ENCODE data around the gene ALDH4A1. TPM values are rescaled to one million over a fixed set of nuclear protein-coding genes. Genes with fewer than 3 reads are reported as not detected.

Gene ALDH4A1
- total and polyA plus RNA-seq, 2 experiments from 2014 or later = 11.3 to 33.8 TPM

- TF ChIP-seq CTCF (conservative IDR thresholded peaks at IDR 0.05; ENCODE audit: low read depth in 2 of 2) (no peak), ZNF114 (CRISPR knock-in tag; IDR thresholded peaks at IDR 0.05) (no peak)
- TF ChIP-seq, protein P1, sequence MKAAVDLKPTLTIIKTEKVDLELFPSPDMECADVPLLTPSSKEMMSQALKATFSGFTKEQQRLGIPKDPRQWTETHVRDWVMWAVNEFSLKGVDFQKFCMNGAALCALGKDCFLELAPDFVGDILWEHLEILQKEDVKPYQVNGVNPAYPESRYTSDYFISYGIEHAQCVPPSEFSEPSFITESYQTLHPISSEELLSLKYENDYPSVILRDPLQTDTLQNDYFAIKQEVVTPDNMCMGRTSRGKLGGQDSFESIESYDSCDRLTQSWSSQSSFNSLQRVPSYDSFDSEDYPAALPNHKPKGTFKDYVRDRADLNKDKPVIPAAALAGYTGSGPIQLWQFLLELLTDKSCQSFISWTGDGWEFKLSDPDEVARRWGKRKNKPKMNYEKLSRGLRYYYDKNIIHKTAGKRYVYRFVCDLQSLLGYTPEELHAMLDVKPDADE (IDR thresholded peaks at IDR 0.05) = no peak
Measured at GRCh38 chr1:18875796-18876128, 26.6 kb downstream of the ALDH4A1 start (continued).

GRCh38 chr1:18875107-18875795 is 27.1 kb downstream of the ALDH4A1 start:
- DNase-seq (ENCODE audit: low spot score) = peak; percentile 91
- H3K4me3 Mint-ChIP-seq = no peak overlapping the region
- Histone ChIP-seq H3K9me2 (ENCODE audit: insufficient read depth) (no peaks in the 10 kb centered on the region), H3K36me3 (ENCODE audit: insufficient read depth) (no peaks in the 10 kb centered on the region), H3K4me3 (no peak overlapping the region), H3F3A (replicated peaks; ENCODE audit: low read depth) (no peaks in the 10 kb centered on the region), H3K4me1 (ENCODE audit: insufficient read depth) (peaks cover 5% of the 10 kb centered on the region; the same call in 1 of the 2 replicates), H3K27ac (ENCODE audit: low read depth) (no peak overlapping the region), H3K4me2 (no peak overlapping the region), H2AFZ (no peak overlapping the region), H3K79me2 (replicated peaks; ENCODE audit: insufficient read depth) (no peaks in the 10 kb centered on the region), H3K27me3 (ENCODE audit: insufficient read depth) (no peaks in the 10 kb centered on the region), H4K20me1 (replicated peaks; ENCODE audit: insufficient read depth) (no peaks in the 10 kb centered on the region; the same call in 1 of the 2 replicates)
- no peaks in the 10 kb centered on the region; the same call in 2 of the 3 replicates for H3K36me3 Mint-ChIP-seq (ENCODE audit: low read depth)
- no peak for TF ChIP-seq ZNF331 (CRISPR knock-in tag; IDR thresholded peaks at IDR 0.05; ENCODE audit: low read depth)
- TF ChIP-seq CTCF (conservative IDR thresholded peaks at IDR 0.05; ENCODE audit: low read depth in 2 of 2) = peak; percentile 76 to 93
- H3K27me3 Mint-ChIP-seq (ENCODE audit: insufficient read depth, low read depth, poor library complexity) = peaks cover 2% of the 10 kb centered on the region
- no peak overlapping the region for H3K27ac Mint-ChIP-seq
- H3K9me3 Mint-ChIP-seq = no peaks in the 10 kb centered on the region
- no peaks in the 10 kb centered on the region for H3K4me1 Mint-ChIP-seq
- ATAC-seq = peak; percentile 91

GRCh38 chr1:18874600-18874999 is 27.8 kb downstream of the ALDH4A1 start:
- Histone ChIP-seq H3K79me2 (replicated peaks; ENCODE audit: insufficient read depth) (no peaks in the 10 kb centered on the region), H3K36me3 (ENCODE audit: insufficient read depth) (no peaks in the 10 kb centered on the region), H3K27ac (ENCODE audit: low read depth) (no peak overlapping the region), H3K4me1 (ENCODE audit: insufficient read depth) (no peaks in the 10 kb centered on the region; the same call in 1 of the 2 replicates), H3K4me3 (no peak overlapping the region), H3F3A (replicated peaks; ENCODE audit: low read depth) (no peaks in the 10 kb centered on the region), H3K9me2 (ENCODE audit: insufficient read depth) (no peaks in the 10 kb centered on the region), H4K20me1 (replicated peaks; ENCODE audit: insufficient read depth) (no peaks in the 10 kb centered on the region; the same call in 1 of the 2 replicates), H2AFZ (no peak overlapping the region), H3K27me3 (ENCODE audit: insufficient read depth) (no peaks in the 10 kb centered on the region), H3K4me2 (no peak overlapping the region)
- no peak for TF ChIP-seq POLR2AphosphoS5 (IDR thresholded peaks at IDR 0.05; ENCODE audit: low read depth)
- DNase-seq (ENCODE audit: low spot score) (no peak), ATAC-seq (no peak)
- peaks cover 2% of the 10 kb centered on the region for H3K27me3 Mint-ChIP-seq (ENCODE audit: insufficient read depth, low read depth, poor library complexity)
- H3K27ac Mint-ChIP-seq = no peak overlapping the region
- no peaks in the 10 kb centered on the region; the same call in 2 of the 3 replicates for H3K36me3 Mint-ChIP-seq (ENCODE audit: low read depth)
- H3K9me3 Mint-ChIP-seq = no peaks in the 10 kb centered on the region
- H3K4me3 Mint-ChIP-seq = no peak overlapping the region
- H3K4me1 Mint-ChIP-seq = no peaks in the 10 kb centered on the region
